HG02798 (cell line): ENCODE data around the gene ARMC9.

Experiments used
- ATAC-seq: cut with Tn5 transposase; IDR thresholded peaks from one replicate; pipeline ENCODE4 v1.9.1; 2021; ENCODE audit warnings: mild to moderate bottlenecking; ENCODE audit not compliant: unreplicated experiment, poor library complexity

The ARMC9 gene

GRCh38 chr2:231357931-231358330 lies 159.5 kb downstream of the ARMC9 start:
- no peak for ATAC-seq

GRCh38 chr2:231359441-231359840 lies 161.0 kb downstream of the ARMC9 start:
- no peak for ATAC-seq

GRCh38 chr2:231359948-231360347 lies 161.5 kb downstream of the ARMC9 start:
- ATAC-seq = no peak

- no peak for ATAC-seq
Measured at GRCh38 chr2:231360401-231360800, 162.0 kb downstream of the ARMC9 start.

GRCh38 chr2:231360881-231361371 lies 162.5 kb downstream of the ARMC9 start:
- ATAC-seq = no peak

- ATAC-seq = peak; percentile 83
Measured at GRCh38 chr2:231361701-231362554, 163.5 kb downstream of the ARMC9 start.

GRCh38 chr2:231362555-231363184 lies 164.2 kb downstream of the ARMC9 start:
- no peak for ATAC-seq

GRCh38 chr2:231364061-231364460 lies 165.6 kb downstream of the ARMC9 start:
- ATAC-seq = no peak

GRCh38 chr2:231364961-231365810 lies 166.8 kb downstream of the ARMC9 start:
- ATAC-seq = no peak

- no peak for ATAC-seq
Measured at GRCh38 chr2:231367178-231367577, 168.7 kb downstream of the ARMC9 start.

GRCh38 chr2:231369580-231370428 lies 171.4 kb downstream of the ARMC9 start:
- ATAC-seq = no peak

- no peak for ATAC-seq
Measured at GRCh38 chr2:231370429-231370748, 172.0 kb downstream of the ARMC9 start.

- ATAC-seq = no peak
Measured at GRCh38 chr2:231370749-231371429, 172.5 kb downstream of the ARMC9 start.

GRCh38 chr2:231371430-231372054 lies 173.1 kb downstream of the ARMC9 start:
- ATAC-seq = no peak

GRCh38 chr2:231372326-231372725 lies 173.9 kb downstream of the ARMC9 start:
- ATAC-seq = no peak

GRCh38 chr2:231373184-231373583 lies 174.8 kb downstream of the ARMC9 start:
- no peak for ATAC-seq

- no peak for ATAC-seq
Measured at GRCh38 chr2:231373786-231374349, 175.4 kb downstream of the ARMC9 start.

GRCh38 chr2:231374771-231375170 lies 176.3 kb downstream of the ARMC9 start:
- no peak for ATAC-seq
